Stimulated activated CD4-positive, alpha-beta T cell treated with anti-CD3 and anti-CD28 coated beads, TNF-alpha, amount 100 ng/mL, for 4 hours (primary cell): ENCODE results near the gene KRTAP1-4.
"Not testable (repeated sequence)": the region's sequence is repeated elsewhere in the genome, so short reads cannot be mapped to it uniquely, and the experiment has no call there.

Experiments used
- DNase-seq, 3 experiments: peaks; one replicate each; pipeline ENCODE4 v3.0.0-alpha.2; 2020; ENCODE audit warnings: low read depth in 3 of 3

Gene KRTAP1-4

GRCh38 chr17:41004397-41004796, 25.6 kb downstream of the KRTAP1-4 start:
- DNase-seq = no peak

DNA sequence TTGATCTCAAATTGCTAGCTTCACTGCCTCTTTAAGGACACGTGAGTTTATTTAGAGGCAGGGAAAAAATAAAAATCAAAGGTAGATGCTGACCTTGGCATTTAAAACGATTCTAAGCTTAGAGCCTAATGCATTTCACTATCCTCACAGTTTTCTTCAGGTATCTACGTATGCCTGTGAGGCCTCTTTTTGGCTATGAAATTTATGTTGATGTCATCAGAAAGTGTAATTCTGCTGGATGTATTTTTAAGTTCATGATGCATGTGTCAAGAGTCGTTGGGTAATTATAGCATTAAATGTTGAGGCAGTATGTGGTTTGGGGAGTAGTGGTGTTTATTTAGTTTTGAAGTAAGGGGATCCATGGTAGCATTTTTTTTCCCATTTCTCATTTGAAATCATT, 26.1 kb downstream of the KRTAP1-4 start:
- no peak for DNase-seq

- DNase-seq = no peak
These were observed 27.2 kb downstream of the KRTAP1-4 start for GRCh38 chr17:41002814-41003213.

DNA sequence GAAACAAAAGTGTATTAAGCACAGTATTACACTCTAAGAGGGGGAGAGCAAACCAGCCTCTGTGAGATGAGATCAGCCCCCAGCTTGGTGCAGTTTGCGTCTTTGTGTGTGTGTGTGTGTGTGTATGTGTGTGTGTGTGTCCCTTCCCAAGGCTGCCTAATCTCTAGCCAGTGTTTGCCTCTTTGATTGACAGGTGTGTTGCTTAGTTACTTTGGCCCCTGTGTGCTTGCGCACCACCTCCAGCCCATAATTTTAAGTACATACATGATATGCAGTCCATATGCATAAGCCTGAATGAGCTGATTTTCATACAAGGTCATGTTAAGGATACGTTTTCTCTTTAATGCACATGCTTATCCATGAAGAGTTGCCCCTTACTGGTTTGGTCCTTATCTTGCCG, 28.2 kb downstream of the KRTAP1-4 start:
- DNase-seq = no peak

DNA sequence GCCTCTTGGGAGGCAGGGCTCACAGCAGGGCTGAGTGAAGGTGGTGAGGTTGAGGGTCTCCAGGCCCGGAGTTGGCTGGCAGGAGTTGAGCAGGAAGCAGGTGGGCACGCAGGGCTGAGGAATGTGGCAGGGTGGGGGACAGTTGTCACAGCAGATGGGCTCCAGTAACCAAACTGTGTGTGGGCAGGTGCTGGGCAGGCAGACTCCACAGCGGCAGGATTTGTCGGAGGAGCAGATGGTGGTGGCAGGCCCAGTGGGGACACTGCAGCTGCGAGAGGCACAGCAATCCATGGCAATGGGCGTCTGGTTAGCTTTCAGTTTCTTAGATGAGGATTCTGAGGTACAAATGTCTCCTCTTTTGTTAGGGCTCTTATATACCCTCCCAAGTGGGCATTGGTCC, 30.4 kb downstream of the KRTAP1-4 start, which contains the start of gene KRTAP3-2:
Gene KRTAP3-2, minus strand, starts transcription at position 344 of the 400 bp plus-strand sequence. Its CDS starts 53 bp downstream, at position 291.
- DNase-seq = not testable (repeated sequence)

GRCh38 chr17:40997361-40997760, 32.6 kb downstream of the KRTAP1-4 start:
- no peak for DNase-seq

- no peak for DNase-seq
These were observed 33.2 kb downstream of the KRTAP1-4 start for GRCh38 chr17:40996829-40997228.

DNA sequence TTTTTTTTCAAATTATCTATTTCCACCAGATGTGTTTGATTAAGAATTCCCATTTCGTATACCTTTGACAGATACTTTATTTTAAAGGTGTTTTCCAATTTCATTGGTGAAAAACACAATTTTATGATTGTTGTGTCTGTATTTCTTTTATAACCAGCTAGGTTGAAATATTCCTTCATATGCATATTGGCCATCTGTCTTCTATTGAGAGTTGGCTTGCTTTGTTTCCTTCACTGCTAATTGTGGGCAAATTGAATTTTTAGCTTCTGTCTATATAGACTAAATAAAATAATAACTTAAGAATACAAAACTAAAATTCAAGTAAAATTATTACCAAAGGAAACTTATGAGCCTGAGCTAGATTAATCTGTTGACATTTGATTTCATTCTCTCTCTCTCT, 34.9 kb downstream of the KRTAP1-4 start:
- DNase-seq = no peak

GRCh38 chr17:40993839-40994238, 36.2 kb downstream of the KRTAP1-4 start, which contains the start of gene KRTAP3-3:
Gene KRTAP3-3 (minus strand): TSS chr17:40994164. CDS start chr17:40994097, 67 bp downstream.
- DNase-seq = no peak

- no peak for DNase-seq
These were observed 36.9 kb downstream of the KRTAP1-4 start for GRCh38 chr17:40993084-40993483.

DNA sequence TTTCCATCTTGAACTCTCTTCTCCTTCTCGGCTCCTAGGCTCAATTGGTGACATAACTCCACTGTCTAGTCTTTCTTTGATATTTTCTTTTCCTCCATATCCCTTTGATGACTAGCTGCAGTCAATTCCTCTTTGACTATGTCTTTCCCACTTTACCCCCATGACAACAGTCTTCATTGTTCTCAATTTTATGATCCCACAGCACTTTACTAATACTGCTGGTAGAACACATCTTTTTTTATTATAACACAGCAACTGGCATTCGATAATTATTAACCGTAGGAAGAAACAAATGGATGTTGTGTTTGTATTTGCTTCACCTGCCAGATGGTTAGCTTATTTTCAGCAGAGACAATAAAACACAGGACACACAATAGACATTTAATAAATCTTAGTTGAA, 37.3 kb downstream of the KRTAP1-4 start:
- no peak for DNase-seq

DNA sequence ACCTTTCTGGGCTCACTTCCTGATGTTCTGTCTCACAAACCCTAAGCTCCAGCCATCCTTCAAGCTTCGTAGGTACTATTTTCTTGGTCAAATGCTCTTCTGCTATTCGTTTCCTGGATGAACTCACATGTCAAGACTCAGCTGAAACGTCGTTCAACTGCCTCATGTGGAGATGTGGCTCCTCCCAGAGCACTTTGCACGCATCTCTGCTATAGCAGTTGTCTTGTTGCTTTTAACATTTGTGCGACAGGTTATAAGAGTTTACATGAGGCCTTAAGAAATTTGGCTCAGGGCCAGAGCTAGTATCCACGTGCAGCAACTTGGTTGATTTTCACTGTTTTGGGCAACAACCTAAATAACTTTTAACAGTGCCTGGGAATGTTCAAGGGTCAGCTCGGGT, 43.1 kb downstream of the KRTAP1-4 start:
- DNase-seq = no peak

- no peak for DNase-seq
These were observed 45.8 kb downstream of the KRTAP1-4 start, which contains the start of gene KRT40 for GRCh38 chr17:40984226-40984625. Gene KRT40 (minus strand): TSS chr17:40984326. CDS start chr17:40984273, 53 bp downstream.

DNA sequence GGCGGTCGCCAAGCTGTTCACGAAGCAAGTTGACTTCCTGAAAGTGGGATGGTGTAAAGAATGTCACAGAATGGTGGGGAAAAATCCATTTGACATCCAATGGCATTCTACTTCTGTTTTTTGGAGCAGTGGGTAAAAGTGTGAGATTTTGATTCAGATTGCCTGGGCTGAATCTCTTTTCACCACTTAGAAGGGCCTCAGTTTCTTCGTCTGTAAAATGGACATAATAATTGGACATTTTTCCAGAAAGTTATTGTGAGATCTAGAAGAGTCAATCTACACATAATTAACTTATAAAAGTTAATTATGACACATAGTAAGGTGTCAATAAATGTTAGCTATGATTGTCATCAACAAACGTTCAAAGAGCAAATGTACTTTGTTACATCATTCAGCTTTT, 48.9 kb downstream of the KRTAP1-4 start:
- no peak for DNase-seq

DNA sequence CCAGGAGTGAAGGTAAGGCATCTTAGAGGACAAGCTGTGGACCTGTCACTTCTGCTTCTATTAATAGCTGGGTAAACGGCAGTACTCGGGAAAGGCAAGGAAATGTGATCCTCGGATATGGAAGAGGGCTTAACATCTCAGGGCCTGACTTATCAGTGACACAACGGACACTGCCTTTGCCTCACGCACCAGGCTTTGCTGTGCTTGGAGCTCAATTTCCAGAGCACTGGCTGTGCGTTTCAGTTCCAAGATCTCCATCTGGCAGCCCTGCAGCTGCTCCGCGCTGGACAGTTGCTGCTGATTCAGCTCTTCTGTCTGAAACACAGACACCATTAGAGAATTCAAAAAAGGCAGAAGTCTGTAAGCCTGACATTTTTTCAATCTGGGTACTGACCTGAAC, 49.4 kb downstream of the KRTAP1-4 start:
- DNase-seq = no peak

GRCh38 chr17:40980117-40980516, 49.9 kb downstream of the KRTAP1-4 start:
- DNase-seq = no peak
